K562 (cell line): ENCODE measurements around the gene HOXB4. TPM values are rescaled to one million over a fixed set of nuclear protein-coding genes. Genes with fewer than 3 reads are reported as not detected.

ENCODE experiments used
- ATAC-seq: fragments of 200-7000 bp; cut with Tn5 transposase; 3 replicates; pipeline ENCODE4 v1.9.1; 2020; ENCODE audit warnings: moderate library complexity
- BruUV-seq: library from RNA; stranded (reverse); fragments of 400-500 nt; replicated peaks from 2 replicates; lab custom pipeline; 2021; lab: Mats Ljungman, UMichigan
- CTCF ChIA-PET: fragments of 300-600 bp; formaldehyde crosslinking; extraction: SDS; loops from one replicate; lab custom pipeline; 2021; ENCODE audit warnings: low intra/inter-chr PET ratio; lab: Yijun Ruan, JAX
- POLR2A ChIA-PET: fragments of 300-600, 350-650 bp; sonication (Branson Sonifier 250); formaldehyde crosslinking; extraction: SDS; loops from one replicate; lab custom pipeline; 2021; ENCODE audit warnings: antibody characterized with exemption, inconsistent platforms; lab: Yijun Ruan, JAX
- DNase-seq, 4 experiments: peaks; one replicate each; pipeline versions ENCODE4 v3.0.0 to v3.0.0-alpha.2; 2011 to 2018; ENCODE audit warnings: low spot score in 3 of 4, mixed read lengths in 3 of 4; ENCODE audit errors: extremely low read depth in 1 of 4
- FAIRE-seq: peaks from 2 replicates; lab custom pipeline; 2011; peaks lifted over from hg19 to GRCh38; lab: Jason Lieb, UNC
- H2AFZ ChIP-seq: 2 replicates; pipeline ENCODE4 v1.6.0; 2011; ENCODE audit warnings: low read depth, low read length, control low read depth, inconsistent platforms
- H3K27ac ChIP-seq: fragments of 200-600 bp; 3 replicates; pipeline ENCODE4 v1.8.0; 2011; ENCODE audit warnings: low read depth, mild to moderate bottlenecking, control low read depth, inconsistent platforms, low read length, moderate library complexity, mixed read lengths; ENCODE audit errors: extremely low read depth
- H3K27me3 ChIP-seq, 2 experiments: fragments of 300-600 bp in 1 of 2; 2 replicates in 1 of 2; 3 replicates in 1 of 2; pipeline versions ENCODE4 v1.6.0 to v1.8.0; 2011; ENCODE audit warnings: inconsistent platforms in 2 of 2, low read length in 2 of 2, mild to moderate bottlenecking in 1 of 2, mixed read lengths in 1 of 2, moderate library complexity in 1 of 2; ENCODE audit not compliant: control insufficient read depth in 2 of 2, insufficient read depth in 2 of 2
- H3K36me3 ChIP-seq: fragments of 300-600 bp; 3 replicates; pipeline ENCODE4 v1.8.0; 2011; ENCODE audit warnings: mild to moderate bottlenecking, low read length, inconsistent platforms; ENCODE audit not compliant: control insufficient read depth, insufficient read depth
- H3K4me1 ChIP-seq, 2 experiments: fragments of 200-600 bp in 1 of 2; replicated peaks in 1 of 2; 2 replicates in 1 of 2; 3 replicates in 1 of 2; pipeline versions ENCODE4 v1.5.1 to v1.8.0; 2011; ENCODE audit warnings: inconsistent platforms in 2 of 2, low read length in 2 of 2, mild to moderate bottlenecking in 1 of 2, mixed read lengths in 1 of 2, moderate library complexity in 1 of 2; ENCODE audit not compliant: control insufficient read depth in 2 of 2, insufficient read depth in 2 of 2
- H3K4me2 ChIP-seq: 2 replicates; pipeline ENCODE4 v1.6.1; 2011; ENCODE audit warnings: low read length, control low read depth, inconsistent platforms, mixed read lengths; ENCODE audit not compliant: insufficient read depth
- H3K4me3 ChIP-seq: fragments of 200-600 bp; sonication (generic), shearing (Covaris generic); 2 replicates; pipeline ENCODE4 v1.5.1; 2016; ENCODE audit warnings: control low read depth, inconsistent platforms
- H3K79me2 ChIP-seq: fragments of 200-600 bp; 3 replicates; pipeline ENCODE4 v1.8.0; 2011; ENCODE audit warnings: low read length, inconsistent platforms; ENCODE audit not compliant: control insufficient read depth, insufficient read depth
- H3K9ac ChIP-seq, 2 experiments: 2 replicates each; pipeline versions ENCODE4 v1.6.0 to v1.6.1; 2011; ENCODE audit warnings: low read depth in 2 of 2, low read length in 2 of 2, control low read depth in 1 of 2, inconsistent platforms in 1 of 2, mild to moderate bottlenecking in 1 of 2, mixed read lengths in 1 of 2; ENCODE audit not compliant: insufficient read depth in 1 of 2
- H3K9me1 ChIP-seq: one replicate; pipeline ENCODE4 v1.6.0; 2011; ENCODE audit warnings: inconsistent platforms, mild to moderate bottlenecking, low read length, moderate library complexity; ENCODE audit not compliant: control insufficient read depth, insufficient read depth
- H3K9me3 ChIP-seq: replicated peaks from 2 replicates; pipeline ENCODE4 v1.5.1; 2011; ENCODE audit warnings: low read depth, low read length, inconsistent platforms; ENCODE audit not compliant: control insufficient read depth, insufficient read depth
- H4K20me1 ChIP-seq: replicated peaks from 2 replicates; pipeline ENCODE4 v1.6.1; 2011; ENCODE audit warnings: low read length, inconsistent platforms, mixed read lengths; ENCODE audit not compliant: control insufficient read depth, insufficient read depth
- AFF1 ChIP-seq, 2 experiments: fragments of 450-650 bp; IDR thresholded peaks; 2 replicates each; pipeline ENCODE4 v1.6.1; 2018; ENCODE audit warnings: mild to moderate bottlenecking in 2 of 2, low read depth in 1 of 2; ENCODE audit not compliant: partially characterized antibody in 2 of 2
- CBFA2T2 ChIP-seq: fragments of 450-650 bp; conservative IDR thresholded peaks from 2 replicates; pipeline ENCODE4 v1.6.1; 2017; ENCODE audit warnings: mild to moderate bottlenecking
- CBX3 ChIP-seq, 2 experiments: IDR thresholded peaks; 1 replicate in 1 of 2; 2 replicates in 1 of 2; pipeline ENCODE4 v1.6.1; 2012; ENCODE audit warnings: inconsistent platforms in 2 of 2, low read length in 2 of 2, borderline replicate concordance in 1 of 2, control low read depth in 1 of 2
- FOXM1 ChIP-seq, 2 experiments: fragments of 450-650 bp in 1 of 2; sonication (generic) in 1 of 2; formaldehyde crosslinking in 1 of 2; IDR thresholded peaks; 2 replicates each; pipeline versions ENCODE4 v1.6.1 to v1.9.0; 2017 to 2022; ENCODE audit warnings: low read depth in 2 of 2, mild to moderate bottlenecking in 2 of 2, missing genetic modification reagents in 1 of 2, moderate library complexity in 1 of 2
- HBP1 ChIP-seq: fragments of 450-650 bp; formaldehyde crosslinking; IDR thresholded peaks from 2 replicates; pipeline ENCODE4 v1.4.0; 2022; ENCODE audit warnings: missing genetic modification characterization
- HEY1 ChIP-seq: fragments of 250-450 bp; sonication (Bioruptor Pico); IDR thresholded peaks from 2 replicates; pipeline ENCODE4 v1.5.0; 2020; ENCODE audit warnings: mild to moderate bottlenecking, moderate library complexity, borderline replicate concordance
- PHF8 ChIP-seq: fragments of 200-600 bp; sonication (generic); IDR thresholded peaks from 2 replicates; pipeline ENCODE4 v1.6.1; 2012; ENCODE audit warnings: mixed run types, mild to moderate bottlenecking, inconsistent platforms, low read length, moderate library complexity, borderline replicate concordance
- PHTF2 ChIP-seq: fragments of 250-450 bp; sonication (Bioruptor Pico); IDR thresholded peaks from 2 replicates; pipeline ENCODE4 v1.5.0; 2021; ENCODE audit warnings: mild to moderate bottlenecking
- RAD51 ChIP-seq: fragments of 450-650 bp; IDR thresholded peaks from 2 replicates; pipeline ENCODE4 v1.7.1; 2016; ENCODE audit warnings: low read depth, mild to moderate bottlenecking, borderline replicate concordance
- TAF7 ChIP-seq: fragments of 450-650 bp; IDR thresholded peaks from 2 replicates; pipeline ENCODE4 v1.6.1; 2016; ENCODE audit warnings: missing genetic modification characterization, missing compliant biosample characterization
- TAF9B ChIP-seq: fragments of 450-650 bp; IDR thresholded peaks from 2 replicates; pipeline ENCODE4 v1.6.1; 2018; ENCODE audit warnings: mild to moderate bottlenecking; ENCODE audit not compliant: partially characterized antibody
- ZNF740 ChIP-seq, 3 experiments: fragments of 200-800 bp in 1 of 3; sonication (Bioruptor generic) in 1 of 3; sonication (generic) in 1 of 3; formaldehyde crosslinking in 1 of 3; IDR thresholded peaks; 2 replicates each; pipeline versions ENCODE4 v1.6.1 to v1.8.0; 2016 to 2022; ENCODE audit warnings: mild to moderate bottlenecking in 2 of 3, missing compliant biosample characterization in 2 of 3, missing genetic modification characterization in 2 of 3, missing genetic modification reagents in 1 of 3
- WGBS: fragments of 100-300 bp; shearing (Covaris generic); methylation state at CpG from one replicate; pipeline ENCODE4 v1.1.6; 2016; ENCODE audit warnings: low coverage, mixed read lengths; ENCODE audit not compliant: insufficient coverage; ENCODE audit errors: missing lambda C conversion rate; 5-methylcytosine and 5-hydroxymethylcytosine counted together
- in situ Hi-C: fragments of 300-500 bp; cut with MboI; formaldehyde crosslinking; loops from 4 replicates; pipeline ENCODE4 v1.15.0; 2018; ENCODE audit warnings: inconsistent platforms, mixed read lengths
- intact Hi-C: fragments of 100-400 bp; cut with micrococcal nuclease; formaldehyde crosslinking; loops from 2 replicates; pipeline ENCODE4 v1.14.2; 2022
- polyA plus RNA-seq, 8 experiments: library from polyadenylated mRNA; depleted of rRNA in 4 of 8; stranded (reverse) in 5 of 8; unstranded in 3 of 8; fragments of >200 nt; fragmentation: Nextera tagmentation in 2 of 8; fragmentation: Illumina TruSeq in 1 of 8; extraction: Ambion mirVana in 2 of 8; extraction: Trizol in 1 of 8; gene quantifications; 2 replicates each; pipeline versions ENCODE4 v1.2.1 to v1.2.3, GENCODE V29; 2011 to 2014; ENCODE audit warnings: inconsistent platforms in 1 of 8, missing spikeins in 1 of 8
- total RNA-seq, 7 experiments: library from RNA; depleted of rRNA in 6 of 7; stranded (reverse); fragments of >200 nt in 6 of 7; fragmentation: Illumina TruSeq in 2 of 7; extraction: Trizol in 2 of 7; gene quantifications; 2 replicates each; pipeline versions ENCODE4 v1.2.1 to v1.2.3, GENCODE V29; 2011 to 2021; ENCODE audit warnings: low replicate concordance in 1 of 7

Gene HOXB4
- total and polyA plus RNA-seq, 9 of the 15 experiments (the other 6 are each of a cell fraction or from before 2014, with no cell fraction given), result 1.6 to 34.9 (median 14.9) TPM

- Histone ChIP-seq H4K20me1 (no peaks in the 10 kb centered on the region; the same call in 1 of the 2 replicates), H3K27me3 (no peaks in the 10 kb centered on the region), H3K27ac (peak within 1 kb of the TSS; percentile 81), H3K79me2 (peaks cover 60% of the 10 kb centered on the region), H2AFZ (peak within 1 kb of the TSS; percentile 97), H3K36me3 (peaks cover 6% of the 10 kb centered on the region; the same call in 1 of the 3 replicates), H3K4me2 (peak within 1 kb of the TSS; percentile 87), H3K9ac (peak within 1 kb of the TSS; percentile 83 to 92), H3K4me1 (peaks cover 35 to 60% of the 10 kb centered on the region in 2 experiments), H3K9me3 (no peaks in the 10 kb centered on the region), H3K4me3 (peak within 1 kb of the TSS; percentile 59), H3K9me1 (no peaks in the 10 kb centered on the region)
- DNase-seq, result peak; percentile 65 to 77 (median 69)
- ChIA-PET POLR2A (interaction anchor here (0.7 to 1.2 kb wide), 6 partner anchors 10 to 732 kb away, joined by 3 read pairs; partner anchors contain the start of gene HOXB8), CTCF (no interaction called here)
- FAIRE-seq, result peak; percentile 82
- ATAC-seq, result peak; percentile 63
- intact Hi-C loops, result no loop called here
- no TSS peak for BruUV-seq
- WGBS, result 0% methylated on average over 10 of the region's 16 CpGs
- in situ Hi-C loops, result no loop called here
- TF ChIP-seq AFF1 (IDR thresholded peaks at IDR 0.05; ENCODE audit: low read depth in 1 of 2, partially characterized antibody in 2 of 2), result peak in 1 of 2 experiments; percentile 60
- TF ChIP-seq CBFA2T2, result 0 out of 2 replicates have a peak, but pooled peaks have one; percentile 27
- TF ChIP-seq CBX3 (IDR thresholded peaks at IDR 0.05; ENCODE audit: borderline replicate concordance in 1 of 2, low read length in 2 of 2), result no peak
- TF ChIP-seq TAF9B, result peak; percentile 44
- TF ChIP-seq PHF8, result peak; percentile 47; the same call in 1 of the 2 replicates
- TF ChIP-seq TAF7 (tag), result 0 out of 2 replicates have a peak, but pooled peaks have one; percentile 52
- no peak for TF ChIP-seq HBP1 (CRISPR knock-in tag)
- 0 out of 2 replicates have a peak, but pooled peaks have one; percentile 38 for TF ChIP-seq HEY1 (CRISPR knock-in tag)
- peak; percentile 83 for TF ChIP-seq FOXM1 (IDR thresholded peaks at IDR 0.05; ENCODE audit: low read depth)
- TF ChIP-seq FOXM1 (CRISPR knock-in tag; IDR thresholded peaks at IDR 0.05; ENCODE audit: low read depth), result no peak
- 0 out of 2 replicates have a peak, but pooled peaks have one; percentile 9 for TF ChIP-seq ZNF740 (CRISPR knock-in tag; IDR thresholded peaks at IDR 0.05)
- TF ChIP-seq ZNF740 (tag; IDR thresholded peaks at IDR 0.05), result no peak; a peak in 2 of 4 replicates
- TF ChIP-seq PHTF2 (CRISPR knock-in tag), result no peak
- TF ChIP-seq RAD51, result peak; percentile 91
Observed at GRCh38 chr17:48604770-48605329, 26.7 kb upstream of the HOXB4 start, which contains the start of gene HOXB6. TSS of gene HOXB6 (minus strand) at chr17:48604986. CDS start at chr17:48598150, 6,836 bp downstream.
